NB4 (cell line): ENCODE measurements around the gene LYRM7.

Experiments
- CTCF ChIP-seq: IDR thresholded peaks from one replicate; pipeline ENCODE4 v1.5.1; 2012; ENCODE audit warnings: low read depth, low read length
- MYC ChIP-seq: IDR thresholded peaks from 2 replicates; pipeline ENCODE4 v1.6.1; 2011; ENCODE audit warnings: low read depth, low read length
- POLR2A ChIP-seq: IDR thresholded peaks from 2 replicates; pipeline ENCODE4 v1.6.1; 2011; ENCODE audit warnings: mild to moderate bottlenecking; ENCODE audit not compliant: insufficient read length; ENCODE audit errors: extremely low read depth

GRCh38 chr5:131194725-131195124, 24.0 kb downstream of the LYRM7 start:
- TF ChIP-seq CTCF (no peak), POLR2A (no peak), MYC (no peak)
